Epithelial cell of esophagus (primary cell): ENCODE measurements around the gene CACNB1.
A peak's percentile ranks its signal among the peaks of the same experiment; 100 is the strongest.

Source experiments
- DNase-seq: peaks from one replicate; pipeline ENCODE4 v3.0.0; 2010; ENCODE audit warnings: low read depth
- H3K4me3 ChIP-seq: 2 replicates; pipeline ENCODE4 v1.5.1; 2011; ENCODE audit warnings: mild to moderate bottlenecking, low read length, control low read depth
- TF ChIP-seq, protein P1 (sequence below): IDR thresholded peaks from 2 replicates; pipeline ENCODE4 v1.5.1; 2011; ENCODE audit warnings: low read depth, mild to moderate bottlenecking, low read length, control low read depth, inconsistent platforms; ENCODE audit not compliant: insufficient read depth; ENCODE audit errors: missing control alignments

Gene CACNB1

DNA sequence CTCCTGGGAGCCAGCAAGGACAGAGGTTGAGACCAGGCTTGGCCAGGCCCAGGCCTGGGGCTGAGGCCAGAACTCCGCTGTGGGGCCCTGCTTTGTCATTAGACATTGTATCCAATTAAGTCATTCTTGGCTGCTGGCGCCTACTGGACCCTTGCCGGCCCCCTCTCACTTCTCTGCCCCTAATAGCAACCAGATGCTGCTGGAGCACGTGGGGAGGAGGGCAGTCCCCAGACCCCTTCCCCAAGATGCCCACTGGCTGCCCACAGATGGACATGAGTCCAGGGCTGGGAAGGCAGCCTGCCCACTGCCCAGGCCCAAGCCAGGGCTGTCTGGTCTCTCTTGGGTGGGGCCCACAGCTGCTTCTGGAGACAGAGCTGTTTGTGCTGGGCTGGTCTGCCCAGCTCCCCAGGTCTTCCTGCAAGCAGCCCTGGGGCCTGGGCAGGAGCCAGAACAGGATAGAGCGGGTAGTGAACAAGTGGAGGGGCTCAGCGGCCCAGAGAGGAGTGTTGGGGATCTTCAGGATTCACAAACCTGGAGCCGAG is 53.8 kb downstream of the CACNB1 start:
- DNase-seq: no peak
- TF ChIP-seq, protein P1, sequence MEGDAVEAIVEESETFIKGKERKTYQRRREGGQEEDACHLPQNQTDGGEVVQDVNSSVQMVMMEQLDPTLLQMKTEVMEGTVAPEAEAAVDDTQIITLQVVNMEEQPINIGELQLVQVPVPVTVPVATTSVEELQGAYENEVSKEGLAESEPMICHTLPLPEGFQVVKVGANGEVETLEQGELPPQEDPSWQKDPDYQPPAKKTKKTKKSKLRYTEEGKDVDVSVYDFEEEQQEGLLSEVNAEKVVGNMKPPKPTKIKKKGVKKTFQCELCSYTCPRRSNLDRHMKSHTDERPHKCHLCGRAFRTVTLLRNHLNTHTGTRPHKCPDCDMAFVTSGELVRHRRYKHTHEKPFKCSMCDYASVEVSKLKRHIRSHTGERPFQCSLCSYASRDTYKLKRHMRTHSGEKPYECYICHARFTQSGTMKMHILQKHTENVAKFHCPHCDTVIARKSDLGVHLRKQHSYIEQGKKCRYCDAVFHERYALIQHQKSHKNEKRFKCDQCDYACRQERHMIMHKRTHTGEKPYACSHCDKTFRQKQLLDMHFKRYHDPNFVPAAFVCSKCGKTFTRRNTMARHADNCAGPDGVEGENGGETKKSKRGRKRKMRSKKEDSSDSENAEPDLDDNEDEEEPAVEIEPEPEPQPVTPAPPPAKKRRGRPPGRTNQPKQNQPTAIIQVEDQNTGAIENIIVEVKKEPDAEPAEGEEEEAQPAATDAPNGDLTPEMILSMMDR: no peak
- H3K4me3 ChIP-seq: no peak overlapping the region

DNA sequence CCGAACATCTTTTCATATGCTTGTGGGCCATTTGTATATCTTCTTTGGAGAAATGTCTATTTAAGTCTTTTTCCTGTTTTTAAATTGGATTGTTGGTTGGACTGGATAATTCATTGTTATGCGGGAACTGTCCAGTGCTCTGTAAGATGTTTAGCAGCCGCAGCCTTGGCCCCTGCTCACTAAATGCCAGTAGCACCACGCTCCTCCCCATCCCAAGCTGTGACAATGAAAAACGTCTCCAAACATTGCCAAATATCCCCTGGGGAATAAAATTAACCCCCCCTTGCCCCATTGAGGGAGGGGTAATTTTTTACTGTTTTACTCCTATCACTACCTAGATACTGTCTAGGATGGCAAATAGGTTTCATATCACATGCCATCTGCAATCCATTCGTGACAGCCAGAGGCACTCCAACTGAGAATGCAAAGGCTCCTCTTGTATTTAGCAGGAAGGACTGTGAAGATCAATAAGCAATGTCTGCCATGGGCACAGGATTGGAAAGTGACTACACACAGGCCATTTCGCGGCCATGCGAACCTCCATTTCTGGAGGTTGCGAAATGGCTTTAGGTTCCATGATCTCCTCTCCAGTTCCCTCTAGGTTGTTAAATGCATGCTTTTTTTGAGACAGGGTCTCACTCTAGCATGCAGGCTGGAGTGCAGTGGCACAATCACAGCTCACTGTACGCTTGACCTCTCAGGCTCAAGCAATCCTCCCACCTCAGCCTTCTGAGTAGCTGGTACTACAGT is 55.4 kb downstream of the CACNB1 start:
- H3K4me3 ChIP-seq: no peak overlapping the region
- no peak for DNase-seq
- TF ChIP-seq, protein P1: no peak

DNA sequence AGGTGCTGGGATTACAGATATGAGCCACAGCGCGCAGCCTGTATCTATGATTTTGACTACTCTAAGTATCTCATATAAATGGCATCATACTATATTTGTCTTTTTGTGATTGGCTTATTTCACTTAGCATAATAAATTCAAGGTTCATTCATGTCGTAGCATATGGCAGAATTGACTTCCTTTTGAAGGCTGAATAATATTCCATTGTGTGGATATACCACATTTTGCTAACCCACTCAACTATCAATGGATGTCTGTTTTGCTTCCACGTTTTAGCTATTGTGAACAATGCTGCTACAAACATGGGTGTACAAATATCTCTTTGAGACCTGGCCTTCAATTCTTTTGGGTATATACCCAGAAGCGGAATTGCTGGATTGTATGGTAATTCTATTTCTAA is 56.2 kb downstream of the CACNB1 start:
- TF ChIP-seq, protein P1: no peak
- no peak for DNase-seq
- no peak overlapping the region for H3K4me3 ChIP-seq

DNA sequence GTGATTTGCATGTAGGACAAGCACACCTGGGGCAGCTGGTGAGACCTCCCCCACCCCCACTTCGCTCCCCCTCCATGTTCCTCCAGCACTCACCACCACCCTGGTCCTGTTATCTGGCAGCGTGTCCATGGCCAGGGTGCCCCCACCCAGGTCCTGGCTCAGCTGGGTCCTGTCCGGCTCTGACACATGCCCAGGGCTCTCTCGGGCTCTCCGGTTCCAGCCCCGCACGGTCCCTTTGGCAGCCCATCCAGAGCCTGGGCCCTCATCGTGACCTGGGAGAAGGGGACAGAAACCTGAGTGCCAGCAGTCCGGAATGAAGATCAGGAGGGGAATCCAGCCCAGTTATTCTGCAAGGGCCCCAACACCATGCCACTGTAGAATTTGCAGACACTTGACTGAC is 57.9 kb downstream of the CACNB1 start:
- no peak for DNase-seq
- no peak overlapping the region for H3K4me3 ChIP-seq
- TF ChIP-seq, protein P1: no peak

DNA sequence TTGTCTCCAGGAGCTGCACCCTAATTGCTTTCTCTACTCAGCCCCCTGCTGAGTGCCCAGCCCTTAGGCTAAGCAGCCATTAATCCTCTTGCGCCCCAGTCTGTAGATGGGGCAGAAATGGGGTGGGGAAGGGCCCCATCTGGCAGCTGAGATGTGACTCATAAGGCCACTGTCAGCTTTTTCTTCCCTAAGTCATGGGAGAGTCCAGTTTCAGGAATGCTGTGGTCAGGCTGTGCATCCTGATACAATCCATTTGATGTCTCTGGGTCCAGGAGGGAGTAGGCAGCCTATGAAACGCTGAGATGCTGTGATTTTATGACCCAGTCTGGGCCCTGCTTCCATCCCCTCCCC is 58.3 kb downstream of the CACNB1 start:
- DNase-seq: peak; percentile 67
- TF ChIP-seq, protein P1: no peak
- no peak overlapping the region for H3K4me3 ChIP-seq

DNA sequence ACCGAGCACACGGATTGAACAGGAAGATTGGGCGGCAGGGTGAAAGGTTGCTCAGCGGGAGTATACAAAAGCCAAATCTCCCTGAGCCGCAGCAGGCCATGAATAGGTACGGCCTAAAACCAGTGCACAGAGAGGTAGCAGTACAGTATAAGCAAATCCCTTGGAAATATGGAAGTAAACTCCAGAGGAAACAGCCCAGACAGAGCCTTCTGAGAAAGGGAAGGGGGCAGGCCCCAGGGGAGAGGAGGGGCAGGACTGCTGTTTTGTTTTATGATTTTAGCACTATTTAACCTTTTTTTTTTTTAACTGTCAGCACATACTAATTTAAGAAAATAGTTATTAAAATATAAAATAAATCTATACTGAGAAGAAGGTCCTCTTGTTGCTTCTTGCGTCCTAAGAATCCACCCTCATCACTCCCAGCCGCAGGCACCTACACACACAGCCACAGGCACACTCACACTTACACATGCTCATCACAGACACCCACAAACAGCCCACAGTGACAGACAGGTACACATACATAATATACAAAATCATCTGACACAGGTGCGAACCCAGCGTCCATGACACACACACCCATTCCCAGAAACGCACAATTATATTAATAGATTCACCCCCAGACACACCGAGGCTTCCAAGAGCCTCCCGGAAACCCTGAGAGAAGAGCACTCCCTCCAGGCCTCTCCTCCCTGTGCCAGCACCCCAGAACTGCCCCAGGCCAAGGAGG is 58.9 kb downstream of the CACNB1 start:
- TF ChIP-seq, protein P1: no peak
- no peak overlapping the region for H3K4me3 ChIP-seq
- DNase-seq: no peak
